Esophagus squamous epithelium (tissue), 4 donors: ENCODE data around the gene HSD17B4.

Experiments
- POLR2A ChIP-seq, 4 donors: fragments of 450-650 bp; IDR thresholded peaks; one replicate each; pipeline ENCODE4 v1.6.1; 2017; ENCODE audit warnings: antibody characterized with exemption in 4 of 4, mild to moderate bottlenecking in 4 of 4, moderate library complexity in 3 of 4
- TF ChIP-seq, protein P1 (sequence below), 6 experiments: fragments of 450-650 bp in 4 of 6; fragments of 200-600 bp in 2 of 6; sonication (generic) in 2 of 6; IDR thresholded peaks; one replicate each; pipeline ENCODE4 v1.5.1; 2016 to 2019; ENCODE audit warnings: antibody characterized with exemption in 6 of 6, mild to moderate bottlenecking in 4 of 6, moderate library complexity in 4 of 6

DNA sequence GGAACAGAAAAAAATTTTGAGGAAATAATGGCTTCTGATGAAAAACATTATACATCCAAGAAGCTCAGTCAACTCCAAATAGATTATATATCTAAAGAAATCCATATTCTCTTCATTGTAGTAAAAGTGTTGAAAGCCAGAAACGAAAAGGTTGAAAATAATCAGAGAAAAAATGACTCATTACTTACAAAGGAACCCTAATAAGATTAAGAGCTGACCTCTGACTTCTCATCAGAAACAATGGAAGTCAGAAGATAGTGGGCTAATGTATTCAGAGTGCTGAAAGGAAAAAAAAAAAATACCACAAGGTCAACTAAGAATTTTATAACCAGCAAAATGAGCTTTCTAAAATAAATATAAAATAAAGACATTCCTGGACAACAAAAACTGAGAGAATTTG lies 60.0 kb downstream of the HSD17B4 start:
- TF ChIP-seq POLR2A (IDR thresholded peaks at IDR 0.05) = no peak
- TF ChIP-seq, protein P1, sequence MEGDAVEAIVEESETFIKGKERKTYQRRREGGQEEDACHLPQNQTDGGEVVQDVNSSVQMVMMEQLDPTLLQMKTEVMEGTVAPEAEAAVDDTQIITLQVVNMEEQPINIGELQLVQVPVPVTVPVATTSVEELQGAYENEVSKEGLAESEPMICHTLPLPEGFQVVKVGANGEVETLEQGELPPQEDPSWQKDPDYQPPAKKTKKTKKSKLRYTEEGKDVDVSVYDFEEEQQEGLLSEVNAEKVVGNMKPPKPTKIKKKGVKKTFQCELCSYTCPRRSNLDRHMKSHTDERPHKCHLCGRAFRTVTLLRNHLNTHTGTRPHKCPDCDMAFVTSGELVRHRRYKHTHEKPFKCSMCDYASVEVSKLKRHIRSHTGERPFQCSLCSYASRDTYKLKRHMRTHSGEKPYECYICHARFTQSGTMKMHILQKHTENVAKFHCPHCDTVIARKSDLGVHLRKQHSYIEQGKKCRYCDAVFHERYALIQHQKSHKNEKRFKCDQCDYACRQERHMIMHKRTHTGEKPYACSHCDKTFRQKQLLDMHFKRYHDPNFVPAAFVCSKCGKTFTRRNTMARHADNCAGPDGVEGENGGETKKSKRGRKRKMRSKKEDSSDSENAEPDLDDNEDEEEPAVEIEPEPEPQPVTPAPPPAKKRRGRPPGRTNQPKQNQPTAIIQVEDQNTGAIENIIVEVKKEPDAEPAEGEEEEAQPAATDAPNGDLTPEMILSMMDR (IDR thresholded peaks at IDR 0.05) = no peak
